H1 (cell line): ENCODE measurements around the gene CLDN6. TPM values are rescaled to one million over a fixed set of nuclear protein-coding genes. Genes with fewer than 3 reads are reported as not detected.

Experiments
- CTCF ChIA-PET: fragments of 300-600 bp; sonication (Branson Sonifier 250); formaldehyde crosslinking; loops from one replicate; lab custom pipeline; 2021; ENCODE audit not compliant: partially characterized antibody; lab: Charles Lee
- POLR2A ChIA-PET: fragments of 300-600 bp; sonication (Branson Sonifier 250); formaldehyde crosslinking; loops from one replicate; lab custom pipeline; 2021; ENCODE audit warnings: inconsistent platforms; ENCODE audit not compliant: partially characterized antibody; lab: Charles Lee
- DNase-seq, 2 experiments: peaks; one replicate each; pipeline versions ENCODE4 v3.0.0 to v3.0.0-alpha.2; 2010 to 2022; ENCODE audit warnings: low spot score in 2 of 2, low read depth in 1 of 2, mixed read lengths in 1 of 2
- FAIRE-seq: peaks from 2 replicates; lab custom pipeline; 2011; peaks lifted over from hg19 to GRCh38; lab: Jason Lieb, UNC
- H2AFZ ChIP-seq: 2 replicates; pipeline ENCODE4 v1.8.1; 2012; ENCODE audit warnings: low read length, inconsistent platforms
- H2AK5ac ChIP-seq: 2 replicates; pipeline ENCODE4 v1.6.1; 2013; ENCODE audit warnings: low read depth, low read length
- H2BK120ac ChIP-seq: replicated peaks from 2 replicates; pipeline ENCODE3; 2013; ENCODE audit warnings: low read depth, low read length, inconsistent platforms
- H2BK12ac ChIP-seq: 2 replicates; pipeline ENCODE4 v1.6.1; 2013; ENCODE audit warnings: low read depth, low read length
- H2BK15ac ChIP-seq: 2 replicates; pipeline ENCODE4 v1.6.1; 2013; ENCODE audit warnings: low read length
- H2BK20ac ChIP-seq: 2 replicates; pipeline ENCODE4 v1.6.1; 2013; ENCODE audit warnings: low read length
- H2BK5ac ChIP-seq: 2 replicates; pipeline ENCODE4 v1.6.1; 2013; ENCODE audit warnings: low read depth, low read length
- H3K14ac ChIP-seq: 2 replicates; pipeline ENCODE4 v1.6.1; 2013; ENCODE audit warnings: inconsistent platforms; ENCODE audit not compliant: insufficient read length
- H3K18ac ChIP-seq: 2 replicates; pipeline ENCODE4 v1.6.1; 2013; ENCODE audit warnings: low read length; ENCODE audit errors: extremely low read depth
- H3K23ac ChIP-seq: 2 replicates; pipeline ENCODE4 v1.6.1; 2013; ENCODE audit warnings: inconsistent platforms; ENCODE audit not compliant: insufficient read length
- H3K23me2 ChIP-seq: 2 replicates; pipeline ENCODE4 v1.6.1; 2013; ENCODE audit warnings: low read depth, low read length
- H3K27ac ChIP-seq: 2 replicates; pipeline ENCODE4 v1.6.1; 2011; ENCODE audit warnings: low read depth, low read length, inconsistent platforms
- H3K27me3 ChIP-seq, 4 experiments: replicated peaks in 1 of 4; 1 replicate in 1 of 4; 2 replicates in 3 of 4; pipeline versions ENCODE4 v1.6.1 to v1.8.1; 2011 to 2013; ENCODE audit warnings: low read length in 3 of 4, mild to moderate bottlenecking in 3 of 4, inconsistent platforms in 2 of 4, mixed read lengths in 2 of 4, moderate library complexity in 1 of 4; ENCODE audit not compliant: control insufficient read depth in 3 of 4, insufficient read depth in 3 of 4; ENCODE audit errors: extremely low read depth in 1 of 4
- H3K36me3 ChIP-seq, 4 experiments: 2 replicates each; pipeline versions ENCODE4 v1.6.1 to v1.8.1; 2011 to 2013; ENCODE audit warnings: mild to moderate bottlenecking in 4 of 4, low read length in 3 of 4, moderate library complexity in 2 of 4, control low read depth in 1 of 4, inconsistent platforms in 1 of 4; ENCODE audit not compliant: insufficient read depth in 4 of 4, control insufficient read depth in 2 of 4
- H3K4ac ChIP-seq: replicated peaks from 2 replicates; pipeline ENCODE3; 2013; ENCODE audit warnings: low read length, low read depth, mixed read lengths, inconsistent platforms; ENCODE audit not compliant: insufficient read length
- H3K4me1 ChIP-seq, 4 experiments: replicated peaks in 1 of 4; 1 replicate in 1 of 4; 2 replicates in 3 of 4; pipeline versions ENCODE4 v1.6.1 to v1.8.1; 2011 to 2013; ENCODE audit warnings: low read length in 3 of 4, inconsistent platforms in 2 of 4, mixed read lengths in 1 of 4; ENCODE audit not compliant: insufficient read depth in 4 of 4, control insufficient read depth in 3 of 4
- H3K4me2 ChIP-seq, 2 experiments: 2 replicates each; pipeline versions ENCODE4 v1.6.1 to v1.8.1; 2011 to 2013; ENCODE audit warnings: low read depth in 2 of 2, low read length in 2 of 2, control low read depth in 1 of 2, inconsistent platforms in 1 of 2, mild to moderate bottlenecking in 1 of 2; ENCODE audit not compliant: insufficient read depth in 1 of 2
- H3K4me3 ChIP-seq, 4 experiments: fragments of 200-600, 300-600 bp in 1 of 4; sonication (generic), shearing (Covaris generic), sonication (Bioruptor Twin) in 1 of 4; 2 replicates each; pipeline versions ENCODE4 v1.5.1 to v1.8.1; 2011 to 2016; ENCODE audit warnings: low read length in 4 of 4, low read depth in 3 of 4, control low read depth in 2 of 4, inconsistent platforms in 2 of 4, mild to moderate bottlenecking in 2 of 4, mixed read lengths in 1 of 4, moderate library complexity in 1 of 4; ENCODE audit not compliant: insufficient read depth in 2 of 4; ENCODE audit errors: extremely low read depth in 1 of 4
- H3K56ac ChIP-seq: replicated peaks from 2 replicates; pipeline ENCODE3; 2013; ENCODE audit warnings: low read depth, mild to moderate bottlenecking, mixed read lengths, low read length, inconsistent platforms; ENCODE audit not compliant: insufficient read length
- H3K79me1 ChIP-seq: 2 replicates; pipeline ENCODE4 v1.6.1; 2013; ENCODE audit warnings: low read depth, low read length, control low read depth
- H3K79me2 ChIP-seq, 2 experiments: 2 replicates each; pipeline versions ENCODE4 v1.6.1 to v1.8.1; 2012 to 2013; ENCODE audit warnings: low read length in 2 of 2, mild to moderate bottlenecking in 2 of 2, inconsistent platforms in 1 of 2; ENCODE audit not compliant: insufficient read depth in 2 of 2, control insufficient read depth in 1 of 2
- H3K9ac ChIP-seq, 4 experiments: replicated peaks in 1 of 4; 1 replicate in 1 of 4; 2 replicates in 3 of 4; pipeline versions ENCODE4 v1.6.1 to v1.8.1; 2011 to 2013; ENCODE audit warnings: low read depth in 3 of 4, low read length in 3 of 4, control low read depth in 2 of 4, mild to moderate bottlenecking in 2 of 4, moderate library complexity in 2 of 4, inconsistent platforms in 1 of 4; ENCODE audit errors: extremely low read depth in 1 of 4
- H3K9me3 ChIP-seq, 2 experiments: 2 replicates each; pipeline versions ENCODE4 v1.6.1 to v1.8.1; 2012 to 2013; ENCODE audit warnings: mild to moderate bottlenecking in 2 of 2, moderate library complexity in 2 of 2, control low read depth in 1 of 2, inconsistent platforms in 1 of 2, low read depth in 1 of 2, low read length in 1 of 2, mixed read lengths in 1 of 2; ENCODE audit not compliant: insufficient read depth in 2 of 2
- H4K20me1 ChIP-seq, 2 experiments: replicated peaks in 1 of 2; 2 replicates each; pipeline versions ENCODE3 to v1.8.1; 2011 to 2013; ENCODE audit warnings: inconsistent platforms in 2 of 2, low read length in 2 of 2, mild to moderate bottlenecking in 1 of 2; ENCODE audit not compliant: insufficient read depth in 2 of 2, control insufficient read depth in 1 of 2
- H4K5ac ChIP-seq: 2 replicates; pipeline ENCODE4 v1.6.1; 2013; ENCODE audit warnings: low read length, low read depth, mixed read lengths, inconsistent platforms; ENCODE audit not compliant: insufficient read length
- H4K8ac ChIP-seq: 2 replicates; pipeline ENCODE4 v1.8.0; 2013; ENCODE audit warnings: mild to moderate bottlenecking, moderate library complexity, low read length, inconsistent platforms; ENCODE audit not compliant: insufficient read depth; ENCODE audit errors: extremely low read depth
- H4K91ac ChIP-seq: replicated peaks from 2 replicates; pipeline ENCODE3; 2013; ENCODE audit warnings: low read length, mixed read lengths, inconsistent platforms; ENCODE audit not compliant: insufficient read length
- CEBPB ChIP-seq: IDR thresholded peaks from 2 replicates; pipeline ENCODE4 v1.6.1; 2012; ENCODE audit warnings: low read depth, low read length
- KDM4A ChIP-seq: IDR thresholded peaks from one replicate; pipeline ENCODE4 v1.7.1; 2012; ENCODE audit warnings: low read depth, mild to moderate bottlenecking, moderate library complexity, low read length, inconsistent platforms; ENCODE audit not compliant: severe bottlenecking
- WGBS, 2 experiments: shearing (Covaris generic) in 1 of 2; methylation state at CpG; one replicate each; pipeline versions ENCODE4 v1.1.6 to v1.1.7; 2013 to 2015; ENCODE audit warnings: low lambda C conversion rate in 2 of 2, mixed read lengths in 2 of 2, inconsistent platforms in 1 of 2, low coverage in 1 of 2, missing lambda C conversion rate in 1 of 2; ENCODE audit not compliant: insufficient replicate concordance in 2 of 2, insufficient coverage in 1 of 2, insufficient read length in 1 of 2; ENCODE audit errors: extremely low coverage in 1 of 2, missing lambda C conversion rate in 1 of 2; 5-methylcytosine and 5-hydroxymethylcytosine counted together
- polyA plus RNA-seq, 7 experiments: library from polyadenylated mRNA; depleted of rRNA in 3 of 7; stranded (reverse) in 5 of 7; unstranded in 2 of 7; fragments of >200 nt in 5 of 7; fragments of 200-250 nt in 2 of 7; gene quantifications; 1 replicate in 5 of 7; 2 replicates in 1 of 7; 4 replicates in 1 of 7; pipeline versions ENCODE4 v1.2.1 to v1.2.3, GENCODE V29; 2011 to 2013; ENCODE audit warnings: missing spikeins in 2 of 7, mixed read lengths in 2 of 7
- total RNA-seq: library from RNA; stranded (reverse); fragmentation: NEBNext Ultra II Directional; extraction: Animal tissue kit (Norgen Biotek cat#: 25700); gene quantifications from 2 replicates; pipeline ENCODE4 v1.2.1, GENCODE V29; 2021

CLDN6 gene
- total and polyA plus RNA-seq, 2 of the 8 experiments (the other 6 are each of a cell fraction or from before 2014, with no cell fraction given) = 747 to 1,115 TPM

- H3K36me3 ChIP-seq = no peaks in the 10 kb centered on the region
- H2BK120ac ChIP-seq = no peak overlapping the region
- ChIA-PET CTCF (interaction anchor here (0.6 to 7.4 kb wide), 13 partner anchors 9 to 1355 kb away, joined by 3 to 117 read pairs (median 5); partner anchors contain the start of genes ZNF213 and ZSCAN10), POLR2A (interaction anchor here (0.8 to 6.1 kb wide), 25 partner anchors 8 to 142 kb away, joined by 3 to 94 read pairs (median 5); partner anchors contain the start of genes CLDN6, HCFC1R1, IL32 and PAQR4)
- peaks cover 6% of the 10 kb centered on the region; the same call in 1 of the 2 replicates for H3K23me2 ChIP-seq
- H3K4me1 ChIP-seq = peaks cover 0 to 3% (median 0%) of the 10 kb centered on the region in 4 experiments; a peak in 3 of 7 replicates
- no peak overlapping the region for H3K14ac ChIP-seq
- no peak overlapping the region for H3K23ac ChIP-seq
- H4K91ac ChIP-seq = peak overlapping the region; percentile 54
- H3K27me3 ChIP-seq = peaks cover 0 to 8% (median 3%) of the 10 kb centered on the region in 4 experiments; a peak in 6 of 7 replicates
- peak overlapping the region; percentile 66 to 89 (median 80) for H3K4me3 ChIP-seq
- 12% methylated on average over 13 of the region's 13 CpGs; no CpG with 5 or more reads in 1 of the 2 experiments for WGBS, 2 experiments
- no peak overlapping the region for H2BK15ac ChIP-seq
- H3K79me2 ChIP-seq = peaks cover 0 to 5% of the 10 kb centered on the region in 2 experiments; a peak in 1 of 4 replicates
- peak overlapping the region; percentile 48; the same call in 1 of the 2 replicates for H3K18ac ChIP-seq
- DNase-seq (no peak), FAIRE-seq (no peak)
- H3K79me1 ChIP-seq = no peaks in the 10 kb centered on the region
- H4K5ac ChIP-seq = no peak overlapping the region
- no peak overlapping the region for H3K9ac ChIP-seq
- no peak overlapping the region for H2BK20ac ChIP-seq
- no peak overlapping the region for H3K27ac ChIP-seq
- H4K8ac ChIP-seq = peak overlapping the region; percentile 68; the same call in 1 of the 2 replicates
- no peak overlapping the region for H3K56ac ChIP-seq
- H2BK5ac ChIP-seq = no peak overlapping the region; the same call in 1 of the 2 replicates
- H3K4ac ChIP-seq = no peak overlapping the region
- peak overlapping the region; percentile 79 to 84 for H3K4me2 ChIP-seq
- no peaks in the 10 kb centered on the region for H3K9me3 ChIP-seq
- peaks cover 0 to 16% of the 10 kb centered on the region in 2 experiments for H4K20me1 ChIP-seq
- H2BK12ac ChIP-seq = no peak overlapping the region
- H2AK5ac ChIP-seq = no peak overlapping the region
- no peak for TF ChIP-seq CEBPB
- peak; percentile 36 for TF ChIP-seq KDM4A
- H2AFZ ChIP-seq = no peak overlapping the region
Measured at GRCh38 chr16:3047387-3047720, 29.4 kb upstream of the CLDN6 start.
